Lung (tissue), 12 donors: ENCODE results near the gene FRZB. TPM values are rescaled to one million over a fixed set of nuclear protein-coding genes. Genes with fewer than 3 reads are reported as not detected.

Experiments used
- ATAC-seq: fragments of 200-7000 bp; cut with Tn5 transposase; one replicate; pipeline ENCODE4 v1.9.1; 2020; ENCODE audit warnings: moderate number of reproducible peaks; ENCODE audit not compliant: insufficient read depth, low FRiP score
- DNase-seq, 3 donors: peaks; one replicate each; pipeline ENCODE4 v3.0.0-alpha.2; 2013 to 2017
- H3K27ac ChIP-seq, 2 donors: one replicate each; pipeline ENCODE4 v1.5.1; 2013; ENCODE audit warnings: mild to moderate bottlenecking in 2 of 2, moderate library complexity in 2 of 2, control low read depth in 1 of 2, inconsistent platforms in 1 of 2, low read depth in 1 of 2, low read length in 1 of 2
- H3K27me3 ChIP-seq, 3 donors: one replicate each; pipeline ENCODE4 v1.5.1; 2013; ENCODE audit warnings: low read length in 2 of 3; ENCODE audit not compliant: control insufficient read depth in 3 of 3, insufficient read depth in 3 of 3
- H3K36me3 ChIP-seq, 4 donors: one replicate each; pipeline ENCODE4 v1.5.1; 2013; ENCODE audit warnings: low read length in 4 of 4, mild to moderate bottlenecking in 1 of 4, moderate library complexity in 1 of 4; ENCODE audit not compliant: control insufficient read depth in 4 of 4, insufficient read depth in 4 of 4
- H3K4me1 ChIP-seq, 5 donors: one replicate each; pipeline ENCODE4 v1.5.1; 2013; ENCODE audit warnings: low read length in 5 of 5, mild to moderate bottlenecking in 2 of 5, moderate library complexity in 1 of 5; ENCODE audit not compliant: control insufficient read depth in 5 of 5, insufficient read depth in 5 of 5
- H3K4me3 ChIP-seq: one replicate; pipeline ENCODE4 v1.5.1; 2013; ENCODE audit warnings: mild to moderate bottlenecking, control low read depth, moderate library complexity
- H3K9ac ChIP-seq, 2 donors: one replicate each; pipeline ENCODE4 v1.5.1; 2013; ENCODE audit warnings: low read length in 2 of 2, control low read depth in 1 of 2; ENCODE audit not compliant: insufficient read depth in 1 of 2
- H3K9me3 ChIP-seq, 4 donors: one replicate each; pipeline ENCODE4 v1.5.1; 2013; ENCODE audit warnings: low read length in 3 of 4, mild to moderate bottlenecking in 1 of 4, moderate library complexity in 1 of 4; ENCODE audit not compliant: control insufficient read depth in 4 of 4, insufficient read depth in 3 of 4
- CTCF ChIP-seq: IDR thresholded peaks from 2 replicates; pipeline ENCODE4 v1.5.1; 2012; ENCODE audit warnings: mild to moderate bottlenecking; ENCODE audit errors: control extremely low read depth, extremely low read depth
- WGBS, 2 donors: extraction: QIAGEN DNeasy Blood & Tissue Kit; methylation state at CpG; one replicate each; pipeline ENCODE4 v1.1.7; 2013; 5-methylcytosine and 5-hydroxymethylcytosine counted together
- polyA plus RNA-seq, 2 donors: library from polyadenylated mRNA; stranded (reverse); fragments of 200-250 nt; gene quantifications; one replicate each; pipeline ENCODE4 v1.2.1, GENCODE V29; 2013
- total RNA-seq, 2 donors: library from RNA; depleted of rRNA in 1 of 2; stranded (reverse); fragments of >200 nt in 1 of 2; gene quantifications; one replicate each; pipeline ENCODE4 v1.2.1, GENCODE V29; 2014 to 2021
- donor health status: control.
- donor health status: control.
- donor health status: Bipolar disorder and iron deficiency.
- donor health status: healthy.
- donor health status: DM: yes; HTN: yes; CAD: no.

Gene FRZB
- total and polyA plus RNA-seq, 4 donors = 0.19 to 7.4 (median 1.6) TPM

DNA sequence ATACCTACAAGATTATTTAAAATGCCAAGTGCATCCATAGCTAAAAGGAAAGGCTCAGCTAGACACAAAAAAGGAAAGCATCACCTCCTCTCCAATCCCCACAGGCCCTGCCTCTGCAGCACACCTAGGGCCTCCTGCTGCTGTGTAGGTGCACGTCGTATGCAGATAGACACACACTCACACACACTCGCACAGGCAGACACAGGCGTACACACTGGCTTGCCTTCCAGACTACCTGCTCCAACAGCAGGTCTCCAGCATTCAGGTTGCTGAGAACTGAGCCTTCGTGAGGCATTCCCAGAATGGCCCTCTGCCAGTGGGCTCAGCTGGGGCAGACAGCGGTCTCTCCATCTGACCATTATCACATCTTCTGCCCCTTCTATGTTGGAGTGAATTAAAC is 35.3 kb upstream of the FRZB start:
- no peak for ATAC-seq
- WGBS, 2 donors = 96% methylated on average over 6 of the region's 6 CpGs

DNA sequence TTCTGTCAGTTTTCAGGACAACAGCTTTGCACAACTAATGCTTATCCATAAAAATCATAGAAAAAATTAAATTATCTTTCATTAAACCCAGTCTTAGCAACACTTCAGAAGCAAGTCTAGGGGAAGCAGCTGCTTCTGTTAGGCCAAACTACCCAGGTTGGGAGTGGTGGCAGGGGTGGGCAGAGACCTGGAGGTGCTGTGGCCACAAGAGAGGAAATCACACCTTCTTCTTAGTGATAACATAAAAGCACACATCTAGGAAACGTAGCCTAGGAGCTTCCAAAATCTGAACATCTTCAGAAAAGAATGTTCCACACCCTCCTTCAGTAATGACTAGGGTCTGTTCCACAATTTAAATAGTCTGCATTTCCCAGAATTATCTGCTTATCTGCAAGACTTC is 32.3 kb upstream of the FRZB start:
- 65 to 82% methylated on average over 1 of the region's 1 CpG for WGBS, 2 donors

More for the DNA sequence above, 35.3 kb upstream of the FRZB start:
- Histone ChIP-seq H3K9me3 (no peaks in the 10 kb centered on the region), H3K27ac (no peak overlapping the region), H3K27me3 (no peaks in the 10 kb centered on the region), H3K4me3 (no peak overlapping the region), H3K36me3 (peaks cover 0 to 6% (median 1%) of the 10 kb centered on the region in 4 donors), H3K9ac (no peak overlapping the region), H3K4me1 (no peaks in the 10 kb centered on the region)
- DNase-seq = no peak
- no peak for TF ChIP-seq CTCF

GRCh38 chr2:182897137-182897536 is 30.7 kb upstream of the FRZB start:
- H3K27me3 ChIP-seq = no peaks in the 10 kb centered on the region
- no peak for TF ChIP-seq CTCF
- WGBS, 2 donors = 86 to 96% methylated on average over 1 of the region's 1 CpG
- ATAC-seq (no peak), DNase-seq (no peak)
- H3K9me3 ChIP-seq = peaks cover 0 to 4% (median 0%) of the 10 kb centered on the region in 4 donors
- H3K4me3 ChIP-seq = no peak overlapping the region
- H3K27ac ChIP-seq = no peak overlapping the region
- H3K4me1 ChIP-seq = no peaks in the 10 kb centered on the region
- no peak overlapping the region for H3K9ac ChIP-seq
- H3K36me3 ChIP-seq = no peaks in the 10 kb centered on the region

More for the DNA sequence above, 32.3 kb upstream of the FRZB start:
- Histone ChIP-seq H3K36me3 (peaks cover 0 to 2% (median under 1%) of the 10 kb centered on the region in 4 donors), H3K4me3 (no peak overlapping the region), H3K9me3 (peaks cover 0 to 1% (median 0%) of the 10 kb centered on the region in 4 donors), H3K9ac (no peak overlapping the region), H3K27ac (no peak overlapping the region), H3K4me1 (no peaks in the 10 kb centered on the region), H3K27me3 (no peaks in the 10 kb centered on the region)
- DNase-seq (no peak), ATAC-seq (no peak)
- TF ChIP-seq CTCF = no peak

DNA sequence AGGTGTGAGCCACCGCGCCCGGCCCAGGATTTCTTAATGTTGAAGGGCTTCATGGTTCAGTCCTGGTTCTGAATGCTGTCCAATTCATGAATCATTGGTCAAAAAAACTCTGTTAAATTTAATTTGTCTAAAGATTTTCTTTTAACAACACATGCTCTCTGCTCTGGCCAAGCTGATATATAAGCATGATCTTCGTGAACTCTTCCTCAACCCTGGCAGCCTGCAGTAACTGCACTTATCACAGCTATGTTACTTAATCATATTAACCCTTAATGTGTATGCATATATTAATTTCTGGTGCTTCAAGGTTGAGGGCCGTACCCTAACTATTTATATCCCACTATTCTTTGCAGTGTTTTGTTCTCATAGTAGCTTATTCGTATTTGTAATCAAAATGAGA is 29.4 kb upstream of the FRZB start:
- 92% methylated on average over 6 of the region's 6 CpGs for WGBS, 2 donors

More for the DNA sequence above, 29.4 kb upstream of the FRZB start:
- no peak for ATAC-seq
- Histone ChIP-seq H3K9ac (no peak overlapping the region), H3K27me3 (no peaks in the 10 kb centered on the region), H3K36me3 (no peaks in the 10 kb centered on the region), H3K9me3 (peaks cover 0 to 4% (median 0%) of the 10 kb centered on the region in 4 donors), H3K4me3 (no peak overlapping the region), H3K4me1 (peaks cover 0 to 2% (median 0%) of the 10 kb centered on the region in 5 donors), H3K27ac (no peak overlapping the region)
- DNase-seq = no peak
- no peak for TF ChIP-seq CTCF
